Measurements from ENCODE around the gene OPCML.
A peak's percentile ranks its signal among the peaks of the same experiment; 100 is the strongest.

Gene OPCML

DNA sequence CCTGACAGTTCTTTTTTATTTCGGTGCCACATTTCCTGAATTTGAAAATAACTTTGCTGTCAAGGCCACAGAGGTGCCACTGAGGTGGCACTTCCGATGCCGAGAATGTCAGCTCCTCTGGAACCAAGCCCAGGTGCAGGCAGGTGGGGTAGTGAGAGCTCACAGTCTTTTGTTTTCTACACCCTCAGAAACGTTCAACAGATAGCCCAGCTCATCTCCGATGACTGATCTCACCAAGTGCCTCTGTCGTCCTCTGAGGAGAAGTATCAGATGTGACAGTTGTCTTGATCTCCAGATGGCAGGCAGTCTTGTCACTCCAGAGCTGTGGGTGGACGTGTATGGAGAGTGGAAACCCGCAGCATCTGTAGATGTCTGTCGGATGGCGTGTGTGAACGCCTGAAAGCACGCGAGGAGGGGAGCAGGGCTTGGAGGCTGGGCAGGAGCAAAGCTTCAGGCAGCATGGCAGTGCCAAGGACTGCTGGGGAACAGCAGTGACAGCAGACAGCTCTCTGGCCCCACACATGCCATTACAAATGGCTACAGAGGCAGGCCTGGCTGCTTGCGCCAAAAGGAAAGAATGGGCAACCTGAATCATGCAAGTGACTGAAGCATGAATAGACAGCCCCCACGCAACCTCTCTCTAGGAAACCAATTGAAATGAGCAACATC is 877.0 kb downstream of the OPCML start:
- Histone ChIP-seq H3K36me3 (no peaks in the 10 kb centered on the region), H3K9me3 (ENCODE audit: severe bottlenecking) (no peaks in the 10 kb centered on the region), H3K27me3 (ENCODE audit: insufficient read depth, low read depth, severe bottlenecking) (no peaks in the 10 kb centered on the region), H3K4me3 (ENCODE audit: low read depth, low read length) (no peak overlapping the region), H3K27ac (no peak overlapping the region)
- peak; percentile 16 for DNase-seq
- TF ChIP-seq, protein P1, sequence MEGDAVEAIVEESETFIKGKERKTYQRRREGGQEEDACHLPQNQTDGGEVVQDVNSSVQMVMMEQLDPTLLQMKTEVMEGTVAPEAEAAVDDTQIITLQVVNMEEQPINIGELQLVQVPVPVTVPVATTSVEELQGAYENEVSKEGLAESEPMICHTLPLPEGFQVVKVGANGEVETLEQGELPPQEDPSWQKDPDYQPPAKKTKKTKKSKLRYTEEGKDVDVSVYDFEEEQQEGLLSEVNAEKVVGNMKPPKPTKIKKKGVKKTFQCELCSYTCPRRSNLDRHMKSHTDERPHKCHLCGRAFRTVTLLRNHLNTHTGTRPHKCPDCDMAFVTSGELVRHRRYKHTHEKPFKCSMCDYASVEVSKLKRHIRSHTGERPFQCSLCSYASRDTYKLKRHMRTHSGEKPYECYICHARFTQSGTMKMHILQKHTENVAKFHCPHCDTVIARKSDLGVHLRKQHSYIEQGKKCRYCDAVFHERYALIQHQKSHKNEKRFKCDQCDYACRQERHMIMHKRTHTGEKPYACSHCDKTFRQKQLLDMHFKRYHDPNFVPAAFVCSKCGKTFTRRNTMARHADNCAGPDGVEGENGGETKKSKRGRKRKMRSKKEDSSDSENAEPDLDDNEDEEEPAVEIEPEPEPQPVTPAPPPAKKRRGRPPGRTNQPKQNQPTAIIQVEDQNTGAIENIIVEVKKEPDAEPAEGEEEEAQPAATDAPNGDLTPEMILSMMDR (IDR thresholded peaks at IDR 0.05; ENCODE audit: low read depth, low read length), result no peak

DNA sequence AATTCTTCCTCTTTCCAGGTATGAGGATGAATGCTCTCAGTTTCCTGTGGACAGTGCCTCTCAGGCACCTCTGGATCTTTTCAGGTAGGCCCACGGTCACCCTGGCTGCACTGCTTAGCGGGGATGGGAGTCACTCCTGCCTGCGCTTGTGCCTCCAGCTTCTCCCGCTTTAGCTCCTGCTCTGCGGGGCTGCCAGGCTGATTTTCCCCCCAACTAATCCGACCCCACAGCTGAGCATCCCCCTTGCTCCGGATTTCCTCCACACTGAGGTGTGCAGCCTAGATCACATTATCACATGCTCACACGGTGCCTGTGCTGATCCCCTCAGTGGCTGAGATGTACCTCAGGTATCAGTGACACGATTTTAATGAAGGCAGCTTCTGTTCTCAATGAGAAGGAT is 879.1 kb downstream of the OPCML start:
- TF ChIP-seq, protein P1 (IDR thresholded peaks at IDR 0.05; ENCODE audit: low read depth, low read length), result no peak
- no peaks in the 10 kb centered on the region for H3K9me3 ChIP-seq (ENCODE audit: severe bottlenecking)
- no peak overlapping the region; the same call in 1 of the 2 replicates for H3K27ac ChIP-seq
- H3K36me3 ChIP-seq, result no peaks in the 10 kb centered on the region
- peak; percentile 53 for DNase-seq
- H3K27me3 ChIP-seq (ENCODE audit: insufficient read depth, low read depth, severe bottlenecking), result no peaks in the 10 kb centered on the region
- no peak overlapping the region for H3K4me3 ChIP-seq (ENCODE audit: low read depth, low read length)

DNA sequence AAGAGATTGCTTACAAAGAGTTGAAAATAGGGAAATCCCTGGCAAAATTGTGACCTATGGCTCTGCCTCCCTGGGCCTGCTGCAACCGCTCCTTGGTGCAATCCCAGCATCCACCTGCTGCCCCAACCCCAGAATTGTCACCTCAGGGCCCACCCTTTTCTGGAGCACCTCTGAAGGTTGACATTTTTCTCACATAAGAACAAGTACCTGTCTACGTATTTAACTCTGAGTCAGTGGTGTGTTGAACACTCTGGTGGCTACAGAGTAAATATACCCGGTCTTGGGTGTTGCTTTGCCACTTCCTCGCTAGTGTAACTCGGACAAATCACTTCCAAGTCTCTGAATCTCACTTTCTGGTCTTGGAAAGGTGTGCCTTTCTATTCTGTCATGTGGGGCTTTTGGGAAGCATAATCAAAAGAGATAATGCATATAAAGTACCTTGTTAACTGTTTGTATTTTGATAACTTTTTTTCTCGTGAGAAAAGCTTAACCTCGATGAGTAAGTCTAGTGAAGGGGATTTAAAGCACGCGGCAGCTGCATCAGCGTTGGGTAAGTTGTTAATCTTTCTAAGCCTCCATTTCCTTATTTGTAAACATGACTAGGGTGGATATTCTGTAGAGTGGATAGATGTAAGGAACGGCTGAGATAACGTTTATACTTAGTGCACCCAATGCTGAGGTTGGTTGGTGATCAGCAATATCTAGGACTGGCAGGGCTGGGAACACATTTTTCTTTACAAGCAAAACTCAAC is 881.2 kb downstream of the OPCML start:
- DNase-seq, result peak; percentile 53
- H3K36me3 ChIP-seq, result no peaks in the 10 kb centered on the region
- TF ChIP-seq, protein P1 (IDR thresholded peaks at IDR 0.05; ENCODE audit: low read depth, low read length), result no peak
- H3K27me3 ChIP-seq (ENCODE audit: insufficient read depth, low read depth, severe bottlenecking), result no peaks in the 10 kb centered on the region
- no peak overlapping the region for H3K4me3 ChIP-seq (ENCODE audit: low read depth, low read length)
- H3K9me3 ChIP-seq (ENCODE audit: severe bottlenecking), result no peaks in the 10 kb centered on the region
- peak overlapping the region; percentile 12 for H3K27ac ChIP-seq

DNA sequence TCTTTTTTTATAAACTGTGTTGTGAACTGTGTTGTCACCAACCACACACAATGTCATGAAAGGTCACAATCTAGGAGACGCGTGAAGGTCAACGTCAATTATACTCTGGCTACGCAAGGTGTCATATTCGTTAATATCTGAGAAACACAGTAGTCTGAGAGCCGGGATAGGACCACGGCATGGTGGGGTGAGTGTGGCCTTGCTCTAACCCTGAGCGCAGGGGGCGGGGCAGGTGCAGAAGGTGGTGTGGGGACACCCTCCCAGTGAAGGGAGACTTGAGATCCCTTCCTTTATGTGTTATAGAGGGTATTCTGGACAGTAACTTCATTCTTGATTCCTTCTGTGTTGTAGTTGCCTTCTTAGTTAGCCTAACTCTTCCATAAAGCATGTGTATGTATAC is 883.0 kb downstream of the OPCML start:
- DNase-seq, result no peak
- Histone ChIP-seq H3K36me3 (no peaks in the 10 kb centered on the region), H3K27ac (no peak overlapping the region), H3K4me3 (ENCODE audit: low read depth, low read length) (no peak overlapping the region), H3K27me3 (ENCODE audit: insufficient read depth, low read depth, severe bottlenecking) (no peaks in the 10 kb centered on the region), H3K9me3 (ENCODE audit: severe bottlenecking) (no peaks in the 10 kb centered on the region)
- TF ChIP-seq, protein P1 (IDR thresholded peaks at IDR 0.05; ENCODE audit: low read depth, low read length), result no peak

DNA sequence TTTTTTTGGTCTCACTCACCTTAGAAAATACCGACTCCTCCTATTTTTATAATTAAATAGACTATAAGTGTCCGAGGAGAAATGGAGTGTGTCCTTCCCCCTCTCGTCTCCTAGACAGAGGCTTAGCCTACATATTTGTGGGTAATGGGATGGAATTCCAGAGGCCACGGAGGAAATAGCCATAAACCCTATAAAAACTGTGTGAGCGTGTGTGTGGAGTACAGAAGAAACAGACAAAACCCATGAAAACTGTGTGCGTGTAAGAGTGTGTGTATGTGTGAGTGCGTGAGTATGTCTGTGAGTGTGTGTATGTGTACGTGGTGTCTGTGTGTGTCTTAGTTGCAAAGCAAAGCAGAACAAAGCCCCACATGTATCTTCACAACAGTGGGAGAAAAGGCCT is 883.5 kb downstream of the OPCML start:
- no peak overlapping the region for H3K4me3 ChIP-seq (ENCODE audit: low read depth, low read length)
- no peak for DNase-seq
- no peaks in the 10 kb centered on the region for H3K27me3 ChIP-seq (ENCODE audit: insufficient read depth, low read depth, severe bottlenecking)
- H3K36me3 ChIP-seq, result no peaks in the 10 kb centered on the region
- no peak overlapping the region for H3K27ac ChIP-seq
- TF ChIP-seq, protein P1 (IDR thresholded peaks at IDR 0.05; ENCODE audit: low read depth, low read length), result no peak
- H3K9me3 ChIP-seq (ENCODE audit: severe bottlenecking), result no peaks in the 10 kb centered on the region

All from WERI-Rb-1 (cell line).